Nephron (organoid): ENCODE data around the gene NAGPA.

ENCODE experiments used
- H3K27ac Mint-ChIP-seq, 3 experiments: 2 replicates each; pipeline ENCODE4 v1.8.0; 2020; ENCODE audit warnings: mixed read lengths in 3 of 3, mild to moderate bottlenecking in 2 of 3, moderate library complexity in 1 of 3
- H3K27me3 Mint-ChIP-seq: 2 replicates; pipeline ENCODE4 v1.8.0; 2021; ENCODE audit warnings: low read depth, mild to moderate bottlenecking, moderate library complexity, mixed read lengths
- H3K36me3 Mint-ChIP-seq: 2 replicates; pipeline ENCODE4 v1.8.0; 2020; ENCODE audit warnings: low read depth, mixed read lengths
- H3K4me1 Mint-ChIP-seq: 2 replicates; pipeline ENCODE4 v1.8.0; 2020; ENCODE audit warnings: mixed read lengths
- H3K4me3 Mint-ChIP-seq, 3 experiments: 2 replicates each; pipeline ENCODE4 v1.8.0; 2020; ENCODE audit warnings: mild to moderate bottlenecking in 3 of 3, mixed read lengths in 3 of 3, moderate library complexity in 2 of 3
- H3K9me3 Mint-ChIP-seq: 2 replicates; pipeline ENCODE4 v1.8.0; 2020; ENCODE audit warnings: mixed read lengths
- CTCF ChIP-seq, 3 experiments: fragments of 200-600 bp; sonication (generic); IDR thresholded peaks; one replicate each; pipeline ENCODE4 v1.5.0; 2021; ENCODE audit warnings: antibody characterized with exemption in 3 of 3; ENCODE audit not compliant: unreplicated experiment in 3 of 3

NAGPA gene

GRCh38 chr16:5020551-5020950 lies 13.2 kb downstream of the NAGPA start:
- no peak for TF ChIP-seq CTCF (IDR thresholded peaks at IDR 0.05; ENCODE audit: unreplicated experiment in 3 of 3)
- peaks cover 22% of the 10 kb centered on the region for H3K27me3 Mint-ChIP-seq
- H3K4me1 Mint-ChIP-seq = peaks cover 7% of the 10 kb centered on the region
- H3K4me3 Mint-ChIP-seq = no peak overlapping the region
- no peak overlapping the region for H3K27ac Mint-ChIP-seq
- no peaks in the 10 kb centered on the region for H3K9me3 Mint-ChIP-seq
- H3K36me3 Mint-ChIP-seq = no peaks in the 10 kb centered on the region

GRCh38 chr16:5019775-5020174 lies 14.0 kb downstream of the NAGPA start:
- Mint-ChIP-seq H3K9me3 (no peaks in the 10 kb centered on the region), H3K36me3 (no peaks in the 10 kb centered on the region), H3K4me3 (no peak overlapping the region), H3K27ac (no peak overlapping the region), H3K4me1 (peaks cover 7% of the 10 kb centered on the region), H3K27me3 (peaks cover 22% of the 10 kb centered on the region)
- no peak for TF ChIP-seq CTCF (IDR thresholded peaks at IDR 0.05; ENCODE audit: unreplicated experiment in 3 of 3)

GRCh38 chr16:5018793-5019192 lies 14.9 kb downstream of the NAGPA start:
- Mint-ChIP-seq H3K9me3 (no peaks in the 10 kb centered on the region), H3K4me1 (peaks cover 7% of the 10 kb centered on the region), H3K27ac (peak overlapping the region; percentile 68 to 88 (median 81)), H3K27me3 (peaks cover 22% of the 10 kb centered on the region), H3K36me3 (no peaks in the 10 kb centered on the region), H3K4me3 (no peak overlapping the region)
- TF ChIP-seq CTCF (IDR thresholded peaks at IDR 0.05; ENCODE audit: unreplicated experiment in 3 of 3) = no peak

- no peak for TF ChIP-seq CTCF (IDR thresholded peaks at IDR 0.05; ENCODE audit: unreplicated experiment in 3 of 3)
- H3K9me3 Mint-ChIP-seq = no peaks in the 10 kb centered on the region
- H3K4me3 Mint-ChIP-seq = no peak overlapping the region
- peaks cover 7% of the 10 kb centered on the region for H3K4me1 Mint-ChIP-seq
- peaks cover 26% of the 10 kb centered on the region for H3K27me3 Mint-ChIP-seq
- no peaks in the 10 kb centered on the region for H3K36me3 Mint-ChIP-seq
- no peak overlapping the region for H3K27ac Mint-ChIP-seq
Observed at GRCh38 chr16:5017678-5017969, 16.1 kb downstream of the NAGPA start.

GRCh38 chr16:5016967-5017677 lies 16.6 kb downstream of the NAGPA start:
- Mint-ChIP-seq H3K36me3 (no peaks in the 10 kb centered on the region), H3K27ac (no peak overlapping the region), H3K27me3 (peaks cover 28% of the 10 kb centered on the region), H3K9me3 (no peaks in the 10 kb centered on the region), H3K4me1 (peaks cover 7% of the 10 kb centered on the region), H3K4me3 (no peak overlapping the region)
- TF ChIP-seq CTCF (IDR thresholded peaks at IDR 0.05; ENCODE audit: unreplicated experiment in 3 of 3) = no peak

GRCh38 chr16:5015887-5016286 lies 17.8 kb downstream of the NAGPA start:
- no peaks in the 10 kb centered on the region for H3K9me3 Mint-ChIP-seq
- no peak for TF ChIP-seq CTCF (IDR thresholded peaks at IDR 0.05; ENCODE audit: unreplicated experiment in 3 of 3)

More at GRCh38 chr16:5015887-5016286, 17.8 kb downstream of the NAGPA start:
- no peak overlapping the region for H3K27ac Mint-ChIP-seq
- H3K27me3 Mint-ChIP-seq = peaks cover 35% of the 10 kb centered on the region
- H3K4me3 Mint-ChIP-seq = no peak overlapping the region
- peaks cover 7% of the 10 kb centered on the region for H3K4me1 Mint-ChIP-seq
- no peaks in the 10 kb centered on the region for H3K36me3 Mint-ChIP-seq
